Fibroblast of lung (primary cell): ENCODE data around the gene ZNF584. TPM values are rescaled to one million over a fixed set of nuclear protein-coding genes. Genes with fewer than 3 reads are reported as not detected.

ENCODE experiments used
- DNase-seq, 2 donors: peaks; one replicate each; pipeline versions ENCODE4 v3.0.0 to v3.0.0-alpha.2; 2010; ENCODE audit warnings: low read depth in 2 of 2
- H2AFZ ChIP-seq: 2 replicates; pipeline ENCODE4 v1.5.1; 2012; ENCODE audit warnings: low read length, control low read depth, inconsistent platforms
- H3K27ac ChIP-seq: 2 replicates; pipeline ENCODE4 v1.5.1; 2011; ENCODE audit warnings: low read length, control low read depth; ENCODE audit not compliant: insufficient read depth
- H3K27me3 ChIP-seq: 2 replicates; pipeline ENCODE4 v1.5.1; 2011; ENCODE audit warnings: mild to moderate bottlenecking, low read length; ENCODE audit not compliant: control insufficient read depth, insufficient read depth
- H3K36me3 ChIP-seq: 2 replicates; pipeline ENCODE4 v1.5.1; 2011; ENCODE audit warnings: low read length; ENCODE audit not compliant: control insufficient read depth, insufficient read depth
- H3K4me1 ChIP-seq: 2 replicates; pipeline ENCODE4 v1.5.1; 2011; ENCODE audit warnings: low read length; ENCODE audit not compliant: control insufficient read depth, insufficient read depth; ENCODE audit errors: extremely low read depth
- H3K4me2 ChIP-seq: 2 replicates; pipeline ENCODE4 v1.5.1; 2011; ENCODE audit warnings: low read length, control low read depth; ENCODE audit not compliant: insufficient read depth; ENCODE audit errors: extremely low read depth
- H3K4me3 ChIP-seq, 4 experiments: fragments of 200-600 bp in 1 of 4; sonication (generic) in 1 of 4; replicated peaks in 1 of 4; 2 replicates each; pipeline ENCODE4 v1.5.1; 2011 to 2016; ENCODE audit warnings: low read length in 4 of 4, low read depth in 3 of 4, mild to moderate bottlenecking in 3 of 4, control low read depth in 2 of 4, inconsistent platforms in 1 of 4, mixed read lengths in 1 of 4; ENCODE audit not compliant: insufficient read depth in 1 of 4; ENCODE audit errors: control extremely low read depth in 1 of 4
- H3K79me2 ChIP-seq: 2 replicates; pipeline ENCODE4 v1.5.1; 2012; ENCODE audit warnings: mild to moderate bottlenecking, low read length, inconsistent platforms; ENCODE audit not compliant: control insufficient read depth, insufficient read depth
- H3K9ac ChIP-seq: 2 replicates; pipeline ENCODE4 v1.5.1; 2011; ENCODE audit warnings: mild to moderate bottlenecking, low read length, control low read depth; ENCODE audit not compliant: insufficient read depth
- H3K9me3 ChIP-seq: 2 replicates; pipeline ENCODE4 v1.5.1; 2012; ENCODE audit warnings: low read depth, low read length; ENCODE audit not compliant: control insufficient read depth, insufficient read depth
- H4K20me1 ChIP-seq: 2 replicates; pipeline ENCODE4 v1.5.1; 2011; ENCODE audit warnings: low read length; ENCODE audit not compliant: control insufficient read depth, insufficient read depth; ENCODE audit errors: extremely low read depth
- EZH2 ChIP-seq: IDR thresholded peaks from 2 replicates; pipeline ENCODE4 v1.5.1; 2012; ENCODE audit warnings: low read length, control low read depth, mild to moderate bottlenecking; ENCODE audit errors: missing control alignments
- polyA plus RNA-seq, 2 donors: library from polyadenylated mRNA; depleted of rRNA in 1 of 2; stranded (reverse) in 1 of 2; unstranded in 1 of 2; fragments of >200 nt; gene quantifications; 2 replicates each; pipeline ENCODE4 v1.2.1, GENCODE V29; 2011 to 2012; ENCODE audit warnings: missing spikeins in 1 of 2
- total RNA-seq: library from RNA; depleted of rRNA; stranded (reverse); fragments of >200 nt; gene quantifications from 2 replicates; pipeline ENCODE4 v1.2.1, GENCODE V29; 2014
- TF ChIP-seq, protein P1 (sequence below), 2 donors: IDR thresholded peaks in 1 of 2; conservative IDR thresholded peaks in 1 of 2; 1 replicate in 1 of 2; 2 replicates in 1 of 2; pipeline ENCODE4 v1.5.1; 2011 to 2012; ENCODE audit warnings: low read length in 2 of 2, control low read depth in 1 of 2, inconsistent platforms in 1 of 2, low read depth in 1 of 2, mild to moderate bottlenecking in 1 of 2

ZNF584 gene
- total and polyA plus RNA-seq, 2 donors (not counting 1 experiment from before 2014, with no cell fraction given): 11.7 to 18.8 TPM

DNA sequence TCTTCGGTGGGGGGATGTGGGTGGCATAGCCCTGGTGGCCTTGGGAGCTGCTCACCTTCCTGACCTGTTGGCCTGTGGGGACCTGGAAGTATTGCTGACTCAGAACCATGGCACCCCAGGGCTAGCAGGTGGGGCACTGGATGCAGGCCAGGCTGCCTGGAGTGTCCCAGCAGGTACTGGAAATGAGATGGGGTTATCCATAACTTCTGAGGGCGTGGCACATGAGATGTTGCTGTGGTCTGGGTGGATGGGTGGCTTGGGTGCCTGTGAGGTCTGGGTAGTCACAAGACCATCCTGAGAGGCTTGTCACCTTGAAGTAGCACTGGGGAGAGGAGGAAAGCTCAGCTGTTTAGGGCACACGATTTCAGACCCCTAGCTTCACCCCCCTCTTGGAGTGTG is 13.6 kb upstream of the ZNF584 start:
- no peaks in the 10 kb centered on the region for H3K4me1 ChIP-seq
- no peak overlapping the region for H2AFZ ChIP-seq
- H4K20me1 ChIP-seq: no peaks in the 10 kb centered on the region
- no peak overlapping the region for H3K9ac ChIP-seq
- TF ChIP-seq EZH2: no peak
- TF ChIP-seq, protein P1, sequence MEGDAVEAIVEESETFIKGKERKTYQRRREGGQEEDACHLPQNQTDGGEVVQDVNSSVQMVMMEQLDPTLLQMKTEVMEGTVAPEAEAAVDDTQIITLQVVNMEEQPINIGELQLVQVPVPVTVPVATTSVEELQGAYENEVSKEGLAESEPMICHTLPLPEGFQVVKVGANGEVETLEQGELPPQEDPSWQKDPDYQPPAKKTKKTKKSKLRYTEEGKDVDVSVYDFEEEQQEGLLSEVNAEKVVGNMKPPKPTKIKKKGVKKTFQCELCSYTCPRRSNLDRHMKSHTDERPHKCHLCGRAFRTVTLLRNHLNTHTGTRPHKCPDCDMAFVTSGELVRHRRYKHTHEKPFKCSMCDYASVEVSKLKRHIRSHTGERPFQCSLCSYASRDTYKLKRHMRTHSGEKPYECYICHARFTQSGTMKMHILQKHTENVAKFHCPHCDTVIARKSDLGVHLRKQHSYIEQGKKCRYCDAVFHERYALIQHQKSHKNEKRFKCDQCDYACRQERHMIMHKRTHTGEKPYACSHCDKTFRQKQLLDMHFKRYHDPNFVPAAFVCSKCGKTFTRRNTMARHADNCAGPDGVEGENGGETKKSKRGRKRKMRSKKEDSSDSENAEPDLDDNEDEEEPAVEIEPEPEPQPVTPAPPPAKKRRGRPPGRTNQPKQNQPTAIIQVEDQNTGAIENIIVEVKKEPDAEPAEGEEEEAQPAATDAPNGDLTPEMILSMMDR (conservative IDR thresholded peaks at IDR 0.05 in 1 of 2, IDR thresholded peaks at IDR 0.05 in 1 of 2; ENCODE audit: low read depth in 1 of 2, low read length in 2 of 2): no peak
- no peak overlapping the region for H3K4me3 ChIP-seq
- H3K79me2 ChIP-seq: peaks cover 11% of the 10 kb centered on the region
- no peak for DNase-seq
- H3K27me3 ChIP-seq: no peaks in the 10 kb centered on the region
- H3K4me2 ChIP-seq: no peak overlapping the region
- H3K36me3 ChIP-seq: peaks cover 21% of the 10 kb centered on the region
- H3K9me3 ChIP-seq: no peaks in the 10 kb centered on the region
- no peak overlapping the region for H3K27ac ChIP-seq

- Histone ChIP-seq H3K36me3 (peaks cover 21% of the 10 kb centered on the region), H2AFZ (no peak within 1 kb of the TSS), H3K9me3 (no peaks in the 10 kb centered on the region), H3K9ac (no peak within 1 kb of the TSS), H3K4me1 (no peaks in the 10 kb centered on the region), H3K4me2 (peak within 1 kb of the TSS; percentile 8), H3K27ac (no peak within 1 kb of the TSS), H3K79me2 (peaks cover 9% of the 10 kb centered on the region), H3K27me3 (no peaks in the 10 kb centered on the region), H3K4me3 (no peak within 1 kb of the TSS), H4K20me1 (no peaks in the 10 kb centered on the region)
- TF ChIP-seq, protein P1 (conservative IDR thresholded peaks at IDR 0.05 in 1 of 2, IDR thresholded peaks at IDR 0.05 in 1 of 2; ENCODE audit: low read depth in 1 of 2, low read length in 2 of 2): no peak
- TF ChIP-seq EZH2: no peak
- DNase-seq: no peak
Observed at GRCh38 chr19:58395220-58395978, 13.1 kb upstream of the ZNF584 start, which contains the start of gene RNF225. Gene RNF225 (plus strand): TSS chr19:58395656. CDS start chr19:58396090, 434 bp downstream.

DNA sequence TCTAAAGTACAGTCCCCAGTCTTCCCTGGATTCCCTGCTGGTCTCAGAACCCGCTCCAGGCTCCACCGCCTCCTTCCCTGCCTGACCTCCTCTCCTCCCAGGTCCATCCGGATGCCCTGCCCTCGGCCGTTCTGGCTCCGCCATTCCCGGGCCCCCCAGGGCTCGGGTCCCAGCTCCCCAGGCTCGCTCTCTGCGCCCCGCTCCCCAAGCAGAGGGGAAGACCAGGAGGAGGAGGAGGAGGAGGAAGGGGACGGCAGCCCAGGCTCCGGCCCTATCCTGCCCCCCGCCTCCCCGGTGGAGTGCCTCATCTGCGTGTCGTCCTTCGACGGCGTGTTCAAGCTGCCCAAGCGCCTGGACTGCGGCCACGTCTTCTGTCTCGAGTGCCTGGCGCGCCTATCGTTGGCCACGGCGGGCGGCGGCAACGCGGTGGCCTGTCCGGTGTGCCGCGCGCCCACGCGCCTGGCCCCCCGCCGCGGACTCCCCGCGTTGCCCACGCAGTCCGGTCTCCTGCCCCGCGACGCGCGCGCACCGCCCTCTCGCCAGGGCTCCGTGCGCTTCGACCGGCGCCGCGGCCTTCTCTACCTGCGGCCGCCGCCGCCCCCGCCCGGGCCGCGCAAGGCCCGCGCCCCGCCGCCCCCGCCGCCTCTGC is 12.3 kb upstream of the ZNF584 start:
- peak overlapping the region; percentile 8 for H3K4me2 ChIP-seq
- H3K4me1 ChIP-seq: peaks cover 4% of the 10 kb centered on the region
- no peak overlapping the region for H3K27ac ChIP-seq
- H4K20me1 ChIP-seq: no peaks in the 10 kb centered on the region
- no peak overlapping the region for H3K4me3 ChIP-seq
- no peaks in the 10 kb centered on the region for H3K9me3 ChIP-seq
- DNase-seq: no peak
- TF ChIP-seq, protein P1 (conservative IDR thresholded peaks at IDR 0.05 in 1 of 2, IDR thresholded peaks at IDR 0.05 in 1 of 2; ENCODE audit: low read depth in 1 of 2, low read length in 2 of 2): no peak
- no peak for TF ChIP-seq EZH2
- H3K36me3 ChIP-seq: peaks cover 21% of the 10 kb centered on the region
- peaks cover 3% of the 10 kb centered on the region for H3K79me2 ChIP-seq
- H3K9ac ChIP-seq: no peak overlapping the region
- H2AFZ ChIP-seq: no peak overlapping the region
- no peaks in the 10 kb centered on the region for H3K27me3 ChIP-seq
